Upper lobe of left lung (tissue), 6 donors: ENCODE measurements around the gene NAB1. TPM values are rescaled to one million over a fixed set of nuclear protein-coding genes. Genes with fewer than 3 reads are reported as not detected.
A peak's percentile ranks its signal among the peaks of the same experiment; 100 is the strongest.

ENCODE experiments used
- ATAC-seq, 2 donors: fragments of 200-7000 bp; cut with Tn5 transposase; one replicate each; pipeline ENCODE4 v1.9.1; 2022; ENCODE audit warnings: mild to moderate bottlenecking in 2 of 2, moderate library complexity in 2 of 2; ENCODE audit not compliant: low FRiP score in 2 of 2
- DNase-seq, 2 donors: peaks; one replicate each; pipeline ENCODE4 v3.0.0-alpha.2; 2019 to 2020
- H3K27ac ChIP-seq, 4 donors: fragments of 200-600 bp; sonication (generic); one replicate each; pipeline ENCODE4 v1.5.1; 2016 to 2019
- H3K27me3 ChIP-seq, 4 donors: fragments of 200-600 bp; sonication (generic); one replicate each; pipeline ENCODE4 v1.5.1; 2017 to 2019
- H3K36me3 ChIP-seq, 4 donors: fragments of 200-600 bp; sonication (generic); one replicate each; pipeline ENCODE4 v1.5.1; 2016 to 2019
- H3K4me1 ChIP-seq, 4 donors: fragments of 200-600 bp; sonication (generic); one replicate each; pipeline ENCODE4 v1.5.1; 2018 to 2019
- H3K4me3 ChIP-seq, 4 donors: fragments of 200-600 bp; sonication (generic); one replicate each; pipeline ENCODE4 v1.5.1; 2017 to 2019; ENCODE audit warnings: mild to moderate bottlenecking in 2 of 4, moderate library complexity in 1 of 4
- H3K9me3 ChIP-seq, 4 donors: fragments of 200-600 bp; sonication (generic); one replicate each; pipeline ENCODE4 v1.5.1; 2018 to 2019
- CTCF ChIP-seq, 6 experiments: fragments of 450-650 bp in 4 of 6; fragments of 200-600 bp in 2 of 6; sonication (generic) in 2 of 6; IDR thresholded peaks; one replicate each; pipeline ENCODE4 v1.5.1; 2016 to 2019; ENCODE audit warnings: antibody characterized with exemption in 6 of 6
- EP300 ChIP-seq, 4 donors: sonication (generic); formaldehyde crosslinking; IDR thresholded peaks; one replicate each; pipeline ENCODE4 v1.5.1; 2017; ENCODE audit warnings: antibody characterized with exemption in 4 of 4, control low read depth in 2 of 4
- POLR2A ChIP-seq, 4 donors: fragments of 450-650 bp; IDR thresholded peaks; one replicate each; pipeline ENCODE4 v1.5.1; 2016 to 2017; ENCODE audit warnings: antibody characterized with exemption in 4 of 4, mild to moderate bottlenecking in 2 of 4
- POLR2AphosphoS5 ChIP-seq, 2 donors: sonication (generic); formaldehyde crosslinking; IDR thresholded peaks; one replicate each; pipeline ENCODE4 v1.5.1; 2017; ENCODE audit warnings: antibody characterized with exemption in 2 of 2
- WGBS, 2 donors: methylation state at CpG; one replicate each; pipeline ENCODE4 v1.1.5; 2017 to 2018; 5-methylcytosine and 5-hydroxymethylcytosine counted together
- total RNA-seq, 6 donors: library from RNA; depleted of rRNA in 4 of 6; stranded (reverse); fragments of >200 nt in 4 of 6; gene quantifications; one replicate each; pipeline versions ENCODE4 v1.1.0 to v1.2.1, GENCODE V29; 2016 to 2021
- donor health status: DM: no; HTN: no; CAD: no; lungs with moderate emphysema.
- donor health status: DM: no; HTN: yes; CAD: no; lungs with severe emphysema.

NAB1 gene
- total RNA-seq: 10 to 100 TPM; 28.4 to 53.5 (median 36.6) TPM

DNA sequence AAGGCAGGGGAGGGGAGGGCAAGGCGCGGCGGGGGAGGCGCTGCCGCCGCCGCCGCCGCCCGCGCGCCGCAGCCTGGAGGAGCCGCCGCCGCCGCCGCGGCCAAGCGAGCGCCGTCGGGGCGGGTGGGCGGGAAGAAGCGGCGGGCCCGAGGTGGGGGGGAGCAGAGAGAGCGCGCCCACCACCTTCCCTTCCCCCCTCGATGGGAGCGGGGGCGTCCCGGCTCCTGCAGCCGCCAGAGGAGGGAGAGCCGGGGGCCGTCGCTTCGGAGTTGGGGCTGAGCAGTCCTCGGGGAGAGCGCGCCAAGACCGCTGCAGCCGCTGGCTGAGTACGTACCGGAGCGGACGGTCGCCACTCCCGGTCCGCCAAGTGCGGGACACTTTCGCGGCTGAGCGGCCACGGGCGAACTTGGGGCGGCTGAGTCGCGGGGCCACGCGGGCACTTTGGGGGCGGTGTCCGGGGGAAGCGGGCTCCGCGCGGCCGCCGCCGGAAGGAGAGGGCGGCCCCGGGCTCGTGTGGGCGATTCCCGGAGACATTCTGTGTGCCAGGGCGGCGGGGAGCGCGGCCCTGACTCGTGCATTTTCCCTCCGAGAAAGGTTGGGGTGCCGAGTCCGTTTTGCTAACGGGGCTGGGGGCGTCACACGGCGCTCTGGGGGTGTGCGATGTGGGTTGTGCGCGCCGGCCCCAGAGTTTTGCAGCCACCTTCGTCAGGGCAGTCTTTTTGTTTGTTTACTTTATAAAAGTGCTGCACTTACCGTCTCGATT is at the start of gene NAB1:
NAB1 (plus strand) TSS at position 49 of the 763 bp plus-strand sequence. CDS start 10,094 bp downstream, outside the sequence.
- DNase-seq (peak; percentile 48 to 94), ATAC-seq (peak; percentile 72 to 74)
- Histone ChIP-seq H3K27ac (peak within 1 kb of the TSS; percentile 93 to 97 (median 97)), H3K9me3 (no peaks in the 10 kb centered on the region), H3K36me3 (no peaks in the 10 kb centered on the region), H3K4me1 (peaks cover 12 to 32% (median 20%) of the 10 kb centered on the region in 4 donors), H3K27me3 (no peaks in the 10 kb centered on the region), H3K4me3 (peak within 1 kb of the TSS; percentile 77 to 97 (median 88))
- 0% methylated on average over 13 to 18 of the region's 95 CpGs for WGBS, 2 donors
- TF ChIP-seq EP300 (IDR thresholded peaks at IDR 0.05): no peak
- TF ChIP-seq POLR2A (IDR thresholded peaks at IDR 0.05): peak in 2 of 4 donors; percentile 42 to 57
- peak in 3 of 6 experiments; percentile 9 to 17 (median 16) for TF ChIP-seq CTCF (IDR thresholded peaks at IDR 0.05)
- peak in 1 of 2 donors; percentile 50 for TF ChIP-seq POLR2AphosphoS5 (IDR thresholded peaks at IDR 0.05)

DNA sequence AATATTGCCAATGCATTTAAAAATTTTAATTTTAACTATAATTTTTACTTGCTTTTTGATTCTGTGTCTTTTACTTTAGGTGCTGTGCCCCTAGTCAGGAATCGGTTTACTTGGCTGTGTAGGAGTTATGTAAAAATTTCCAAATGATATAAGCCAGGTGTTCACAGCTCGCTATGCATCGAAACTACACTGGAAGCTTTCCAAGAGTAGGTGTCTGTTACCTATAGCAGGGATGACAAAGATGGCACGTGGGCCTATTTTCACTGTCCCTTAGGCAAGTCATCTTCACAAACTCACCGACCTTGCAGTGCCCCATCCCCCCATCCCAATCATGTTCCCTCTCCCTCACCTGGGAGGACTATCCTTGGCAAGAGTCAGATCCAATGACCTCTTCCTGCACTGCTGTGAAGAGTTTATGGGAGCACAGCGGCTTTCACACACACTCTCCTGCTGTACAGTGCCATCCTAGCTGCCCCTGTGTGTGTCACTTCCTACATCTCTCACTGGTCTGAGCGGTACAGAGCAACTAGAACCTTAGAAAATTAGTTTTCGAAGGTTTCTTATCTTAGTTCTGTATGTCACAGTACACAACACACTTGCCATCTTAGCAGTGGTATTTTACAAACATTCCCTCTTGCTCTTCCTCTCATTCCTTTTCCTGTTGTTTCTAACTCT is 49.2 kb upstream of the NAB1 start:
- no peak for DNase-seq
- Histone ChIP-seq H3K36me3 (no peaks in the 10 kb centered on the region), H3K4me3 (no peak overlapping the region), H3K27ac (no peak overlapping the region), H3K27me3 (no peaks in the 10 kb centered on the region), H3K4me1 (no peaks in the 10 kb centered on the region), H3K9me3 (no peaks in the 10 kb centered on the region)
- TF ChIP-seq POLR2AphosphoS5 (IDR thresholded peaks at IDR 0.05) (no peak), POLR2A (IDR thresholded peaks at IDR 0.05) (no peak), EP300 (IDR thresholded peaks at IDR 0.05) (no peak), CTCF (IDR thresholded peaks at IDR 0.05) (no peak)
- WGBS, 2 donors: 78 to 94% methylated on average over 8 of the region's 8 CpGs
- ATAC-seq: no peak

DNA sequence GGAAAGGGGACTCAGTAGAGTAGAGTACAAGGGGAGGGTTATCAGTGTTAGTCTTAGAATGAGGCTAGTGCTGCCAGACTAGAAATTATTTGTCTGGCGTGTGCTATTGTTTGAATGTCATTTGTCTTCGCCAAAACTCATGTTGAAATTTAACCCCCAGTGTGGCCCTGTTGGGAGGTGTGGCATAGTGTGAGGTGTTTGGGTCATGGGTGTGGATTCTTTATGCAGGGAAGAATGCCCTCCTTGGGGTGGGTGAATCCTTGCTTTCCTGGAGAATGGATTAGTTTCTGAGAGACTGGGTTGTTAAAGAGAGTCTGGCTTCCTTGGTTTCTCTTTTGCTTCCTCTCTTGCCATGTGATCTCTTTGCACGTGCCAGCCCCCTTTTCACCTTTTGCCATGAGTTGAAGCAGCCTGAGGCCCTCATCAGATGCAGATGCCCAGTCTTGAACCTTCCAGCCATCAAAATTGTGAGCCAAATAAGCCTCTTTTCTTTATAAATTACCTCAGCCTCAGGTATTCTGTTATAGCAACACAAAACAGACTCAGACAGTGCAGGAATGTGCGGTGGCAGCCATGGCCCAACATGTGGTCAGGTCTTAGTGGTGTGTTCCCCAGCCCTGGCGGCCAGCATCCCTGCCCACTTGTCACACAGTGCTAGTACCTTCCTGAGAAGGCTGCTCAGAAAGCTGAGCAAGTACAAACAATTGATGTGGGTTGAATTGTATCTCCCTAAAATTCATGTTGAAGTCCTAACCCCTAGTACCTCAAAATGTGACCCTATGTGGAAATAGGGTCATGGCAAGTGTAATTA is 48.4 kb upstream of the NAB1 start:
- peak in 1 of 2 donors; percentile 1 for DNase-seq
- Histone ChIP-seq H3K27me3 (no peaks in the 10 kb centered on the region), H3K4me1 (no peaks in the 10 kb centered on the region), H3K9me3 (no peaks in the 10 kb centered on the region), H3K36me3 (no peaks in the 10 kb centered on the region), H3K4me3 (no peak overlapping the region), H3K27ac (no peak overlapping the region)
- 70 to 74% methylated on average over 5 of the region's 5 CpGs for WGBS, 2 donors
- TF ChIP-seq POLR2AphosphoS5 (IDR thresholded peaks at IDR 0.05) (no peak), EP300 (IDR thresholded peaks at IDR 0.05) (no peak), POLR2A (IDR thresholded peaks at IDR 0.05) (no peak), CTCF (IDR thresholded peaks at IDR 0.05) (no peak)
- no peak for ATAC-seq

- Histone ChIP-seq H3K9me3 (no peaks in the 10 kb centered on the region), H3K36me3 (no peaks in the 10 kb centered on the region), H3K27ac (no peak overlapping the region), H3K4me3 (no peak overlapping the region), H3K4me1 (no peaks in the 10 kb centered on the region), H3K27me3 (no peaks in the 10 kb centered on the region)
- TF ChIP-seq CTCF (IDR thresholded peaks at IDR 0.05): no peak
- TF ChIP-seq POLR2AphosphoS5 (IDR thresholded peaks at IDR 0.05): no peak
- WGBS, 2 donors: 80 to 87% methylated on average over 5 of the region's 5 CpGs
- DNase-seq: no peak
- no peak for ATAC-seq
Measured at GRCh38 chr2:190603374-190603773, 45.5 kb upstream of the NAB1 start.
